Measurements from ENCODE around the gene RYR2.
"Not testable (repeated sequence)": the region's sequence is repeated elsewhere in the genome, so short reads cannot be mapped to it uniquely, and the experiment has no call there.

RYR2 gene

GRCh38 chr1:237112663-237113062 lies 70.7 kb downstream of the RYR2 start:
- Histone ChIP-seq H3K27ac (no peak overlapping the region), H3K4me3 (no peak overlapping the region)
- TF ChIP-seq CTCF (IDR thresholded peaks at IDR 0.05): no peak
- no peak for DNase-seq (ENCODE audit: low spot score)

- DNase-seq (ENCODE audit: low spot score): no peak
- Histone ChIP-seq H3K4me3 (no peak overlapping the region), H3K27ac (no peak overlapping the region)
- no peak for TF ChIP-seq CTCF (IDR thresholded peaks at IDR 0.05)
Measured at GRCh38 chr1:237115035-237115434, 73.1 kb downstream of the RYR2 start.

- no peak for DNase-seq (ENCODE audit: low spot score)
- H3K4me3 ChIP-seq: no peak overlapping the region
- H3K27ac ChIP-seq: no peak overlapping the region
- no peak for TF ChIP-seq CTCF (IDR thresholded peaks at IDR 0.05)
Measured at GRCh38 chr1:237119091-237119490, 77.1 kb downstream of the RYR2 start.

GRCh38 chr1:237120683-237121082 lies 78.7 kb downstream of the RYR2 start:
- no peak overlapping the region for H3K4me3 ChIP-seq
- no peak for TF ChIP-seq CTCF (IDR thresholded peaks at IDR 0.05)
- DNase-seq (ENCODE audit: low spot score): no peak
- no peak overlapping the region for H3K27ac ChIP-seq

- TF ChIP-seq CTCF (IDR thresholded peaks at IDR 0.05): peak; percentile 32
- H3K4me3 ChIP-seq: no peak overlapping the region
- no peak overlapping the region for H3K27ac ChIP-seq
- no peak for DNase-seq (ENCODE audit: low spot score)
Measured at GRCh38 chr1:237124856-237125462, 83.0 kb downstream of the RYR2 start.

GRCh38 chr1:237126180-237126579 lies 84.2 kb downstream of the RYR2 start:
- H3K4me3 ChIP-seq: no peak overlapping the region
- H3K27ac ChIP-seq: no peak overlapping the region
- no peak for TF ChIP-seq CTCF (IDR thresholded peaks at IDR 0.05)
- no peak for DNase-seq (ENCODE audit: low spot score)

- DNase-seq (ENCODE audit: low spot score); H3K4me3 ChIP-seq; H3K27ac ChIP-seq: not testable (repeated sequence)
Measured at GRCh38 chr1:237127301-237127700, 85.3 kb downstream of the RYR2 start.

GRCh38 chr1:237133921-237134320 lies 91.9 kb downstream of the RYR2 start:
- H3K27ac ChIP-seq: no peak overlapping the region
- no peak for DNase-seq (ENCODE audit: low spot score)
- H3K4me3 ChIP-seq: no peak overlapping the region
- TF ChIP-seq CTCF (IDR thresholded peaks at IDR 0.05): no peak
